IPS-15b (cell line): ENCODE data around the gene PRPF6.

Experiments used
- H3K27me3 ChIP-seq: one replicate; pipeline ENCODE4 v1.6.1; 2013; ENCODE audit warnings: low read length; ENCODE audit not compliant: control insufficient read depth, insufficient read depth
- H3K36me3 ChIP-seq: one replicate; pipeline ENCODE4 v1.6.1; 2013; ENCODE audit warnings: low read length; ENCODE audit not compliant: control insufficient read depth, insufficient read depth
- H3K4me1 ChIP-seq: one replicate; pipeline ENCODE4 v1.6.1; 2013; ENCODE audit warnings: mild to moderate bottlenecking, low read length; ENCODE audit not compliant: control insufficient read depth, insufficient read depth
- H3K4me3 ChIP-seq: one replicate; pipeline ENCODE4 v1.5.1; 2013; ENCODE audit warnings: low read depth, low read length
- H3K9ac ChIP-seq: one replicate; pipeline ENCODE4 v1.6.1; 2013; ENCODE audit warnings: low read depth, mild to moderate bottlenecking, low read length
- H3K9me3 ChIP-seq: one replicate; pipeline ENCODE4 v1.6.1; 2013; ENCODE audit warnings: mild to moderate bottlenecking, low read length; ENCODE audit not compliant: control insufficient read depth, insufficient read depth

The PRPF6 gene

DNA sequence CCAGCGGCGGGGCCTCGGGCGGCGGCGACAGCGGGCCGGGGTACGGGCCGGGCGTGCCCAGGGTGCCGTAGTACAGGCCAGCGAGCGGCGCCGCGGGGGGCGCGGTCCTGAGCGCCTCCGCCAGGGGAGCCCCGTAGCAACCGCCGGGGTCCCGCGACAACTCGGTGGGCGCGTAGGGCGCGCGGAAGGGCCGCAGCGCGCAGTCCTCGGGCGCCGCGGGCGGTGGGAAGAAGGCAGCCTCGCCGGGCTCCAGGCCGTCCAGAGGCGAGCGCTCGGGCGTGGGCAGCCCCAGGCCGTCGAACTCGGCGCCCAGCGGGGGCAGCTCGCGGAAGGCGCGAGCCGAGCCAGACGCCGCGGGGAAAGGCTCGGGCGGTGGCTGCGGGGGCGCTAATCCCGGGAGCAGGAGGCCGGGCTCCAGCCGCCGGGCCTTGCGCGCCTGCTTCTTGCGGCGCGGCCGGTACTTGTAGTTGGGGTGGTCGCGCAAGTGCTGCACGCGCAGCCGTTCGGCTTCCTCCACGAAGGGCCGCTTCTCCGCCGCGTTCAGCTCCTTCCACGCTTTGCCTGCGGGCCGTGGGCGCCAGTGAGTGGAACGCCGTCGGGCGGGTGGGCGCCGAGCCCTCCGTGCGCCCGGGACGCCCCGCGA lies 67.6 kb downstream of the PRPF6 start:
- Histone ChIP-seq H3K4me3 (peak overlapping the region; percentile 30), H3K9me3 (no peaks in the 10 kb centered on the region), H3K36me3 (no peaks in the 10 kb centered on the region), H3K27me3 (peaks cover 59% of the 10 kb centered on the region), H3K9ac (no peak overlapping the region), H3K4me1 (no peaks in the 10 kb centered on the region)

DNA sequence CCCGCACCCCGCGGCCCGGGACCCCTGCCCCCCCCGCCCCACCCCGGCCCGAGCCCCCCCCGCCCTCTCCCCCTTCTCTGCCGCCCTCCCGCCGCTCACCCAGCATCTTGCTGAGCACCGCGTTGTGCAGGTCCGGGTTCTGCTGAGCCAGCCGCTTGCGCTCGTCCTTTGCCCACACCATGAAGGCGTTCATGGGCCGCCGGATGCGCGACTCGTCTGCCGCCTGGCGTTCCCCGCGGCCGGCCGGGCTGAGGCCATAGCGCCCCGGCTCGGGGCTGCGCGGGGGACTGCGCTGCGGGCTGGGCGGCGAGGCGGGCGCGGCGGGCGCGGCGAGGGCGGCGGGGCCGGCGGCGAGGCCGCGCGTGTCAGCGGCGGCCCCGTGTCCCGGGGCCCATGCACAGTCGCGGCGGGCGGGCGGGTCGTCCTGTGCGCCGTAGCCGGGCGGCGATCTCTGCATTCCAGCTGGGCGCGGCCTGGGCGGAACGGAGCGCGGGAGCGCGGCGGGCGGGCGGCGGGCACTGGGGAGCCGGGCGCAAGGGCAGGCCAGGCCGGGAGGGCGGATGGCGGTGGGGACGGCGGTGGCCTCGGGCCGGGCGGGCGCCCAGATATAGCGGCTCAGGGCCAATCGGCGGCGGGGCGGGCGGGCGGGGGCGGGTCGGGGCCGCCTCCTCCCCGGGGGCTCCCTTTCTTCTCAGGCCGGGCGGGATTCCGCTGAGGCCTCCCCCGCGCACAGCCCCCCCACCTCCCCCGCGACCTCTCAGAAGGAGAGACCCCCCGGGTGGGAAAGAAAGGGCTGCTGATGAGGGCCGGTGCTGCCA lies 68.3 kb downstream of the PRPF6 start, which contains the start of gene SOX18:
TSS of gene SOX18 (minus strand) at position 580 of the 818 bp plus-strand sequence. CDS start at position 457, 123 bp downstream.
- no peaks in the 10 kb centered on the region for H3K9me3 ChIP-seq
- peak within 1 kb of the TSS; percentile 30 for H3K4me3 ChIP-seq
- no peaks in the 10 kb centered on the region for H3K36me3 ChIP-seq
- no peak within 1 kb of the TSS for H3K9ac ChIP-seq
- H3K4me1 ChIP-seq, result no peaks in the 10 kb centered on the region
- H3K27me3 ChIP-seq, result peaks cover 53% of the 10 kb centered on the region

DNA sequence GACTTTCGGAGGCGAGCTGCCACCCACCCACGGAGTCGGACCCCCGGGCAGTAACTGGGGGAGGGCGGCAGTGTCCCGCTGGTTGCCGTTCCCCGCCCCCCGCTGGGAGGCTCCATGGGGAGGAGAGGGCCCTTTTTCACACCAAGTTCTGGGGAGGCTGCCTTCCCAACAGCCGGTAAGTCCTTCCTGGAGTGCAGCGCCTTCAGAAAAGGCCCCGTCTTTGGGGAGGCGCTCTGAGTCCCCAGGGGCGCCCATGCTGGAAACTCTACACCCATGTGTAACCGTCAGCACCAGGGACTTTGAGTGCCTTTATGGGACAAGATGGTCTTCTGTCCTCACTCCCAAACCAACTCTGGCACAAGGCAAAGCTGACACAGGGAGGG lies 68.9 kb downstream of the PRPF6 start:
- no peaks in the 10 kb centered on the region for H3K36me3 ChIP-seq
- H3K27me3 ChIP-seq, result peaks cover 50% of the 10 kb centered on the region
- no peak overlapping the region for H3K9ac ChIP-seq
- H3K9me3 ChIP-seq, result no peaks in the 10 kb centered on the region
- H3K4me3 ChIP-seq, result peak overlapping the region; percentile 8
- H3K4me1 ChIP-seq, result no peaks in the 10 kb centered on the region

DNA sequence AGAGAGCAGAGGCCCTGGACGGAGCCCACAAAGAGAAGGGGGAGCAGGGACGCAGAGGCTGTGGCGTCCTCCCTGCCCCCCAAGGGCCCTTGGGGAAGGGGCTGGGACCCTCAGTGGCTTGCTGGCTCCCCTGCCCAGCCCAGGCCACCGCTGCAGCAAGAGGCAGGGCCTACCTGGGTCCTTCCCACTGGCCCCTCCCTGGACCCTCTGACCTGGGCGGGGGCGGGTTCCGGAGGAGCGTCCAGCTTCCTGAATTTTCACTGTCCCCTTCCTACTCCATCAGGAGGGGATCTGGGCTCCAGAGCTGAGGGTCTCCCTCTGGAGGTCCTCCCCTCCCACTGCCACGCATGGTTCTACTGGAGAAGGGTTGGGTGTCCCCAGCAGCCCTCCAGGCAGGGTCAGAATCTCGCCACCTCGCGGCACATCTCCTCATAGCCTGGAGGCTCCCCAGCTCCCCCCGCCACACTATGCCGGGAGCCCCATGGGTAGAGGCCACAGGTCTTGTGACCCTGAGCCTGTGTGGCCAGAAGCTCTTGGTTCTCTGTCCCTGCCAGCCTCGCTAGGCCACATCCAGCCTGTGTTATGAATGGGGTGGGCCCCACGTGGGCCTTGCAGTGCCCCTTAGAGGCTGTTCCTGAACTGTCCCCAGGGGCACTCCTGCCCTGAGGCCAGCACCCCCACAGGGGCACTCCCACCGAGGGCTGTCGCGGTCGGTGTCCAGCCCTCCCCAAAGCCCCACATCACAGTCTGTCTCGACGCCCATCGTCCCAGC lies 69.5 kb downstream of the PRPF6 start:
- Histone ChIP-seq H3K9ac (no peak overlapping the region), H3K36me3 (no peaks in the 10 kb centered on the region), H3K9me3 (no peaks in the 10 kb centered on the region), H3K4me1 (no peaks in the 10 kb centered on the region), H3K4me3 (peak overlapping the region; percentile 8), H3K27me3 (peaks cover 47% of the 10 kb centered on the region)

DNA sequence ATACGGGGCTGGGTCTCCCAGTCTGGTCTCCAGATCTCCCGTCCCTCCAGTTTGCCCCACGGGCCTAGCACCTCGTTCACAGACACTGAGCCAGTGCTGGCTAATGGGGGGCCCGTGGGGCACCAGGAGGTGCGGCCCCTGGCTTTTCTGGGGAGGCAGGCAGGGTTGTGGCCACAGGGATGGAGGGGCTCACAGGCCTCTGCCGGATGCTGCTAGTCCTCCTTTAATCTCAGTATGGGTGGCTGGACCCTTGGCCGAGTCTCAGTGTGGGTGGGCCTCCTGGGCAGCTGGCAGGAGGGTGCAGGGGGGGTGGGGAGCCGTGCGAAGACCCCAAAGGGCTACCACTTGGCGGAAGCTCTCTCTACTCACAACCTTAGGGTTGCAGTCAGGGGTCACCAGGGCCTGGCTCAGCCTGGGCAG lies 70.1 kb downstream of the PRPF6 start:
- Histone ChIP-seq H3K36me3 (no peaks in the 10 kb centered on the region), H3K27me3 (peaks cover 41% of the 10 kb centered on the region), H3K9me3 (no peaks in the 10 kb centered on the region), H3K4me3 (no peak overlapping the region), H3K4me1 (no peaks in the 10 kb centered on the region), H3K9ac (no peak overlapping the region)

DNA sequence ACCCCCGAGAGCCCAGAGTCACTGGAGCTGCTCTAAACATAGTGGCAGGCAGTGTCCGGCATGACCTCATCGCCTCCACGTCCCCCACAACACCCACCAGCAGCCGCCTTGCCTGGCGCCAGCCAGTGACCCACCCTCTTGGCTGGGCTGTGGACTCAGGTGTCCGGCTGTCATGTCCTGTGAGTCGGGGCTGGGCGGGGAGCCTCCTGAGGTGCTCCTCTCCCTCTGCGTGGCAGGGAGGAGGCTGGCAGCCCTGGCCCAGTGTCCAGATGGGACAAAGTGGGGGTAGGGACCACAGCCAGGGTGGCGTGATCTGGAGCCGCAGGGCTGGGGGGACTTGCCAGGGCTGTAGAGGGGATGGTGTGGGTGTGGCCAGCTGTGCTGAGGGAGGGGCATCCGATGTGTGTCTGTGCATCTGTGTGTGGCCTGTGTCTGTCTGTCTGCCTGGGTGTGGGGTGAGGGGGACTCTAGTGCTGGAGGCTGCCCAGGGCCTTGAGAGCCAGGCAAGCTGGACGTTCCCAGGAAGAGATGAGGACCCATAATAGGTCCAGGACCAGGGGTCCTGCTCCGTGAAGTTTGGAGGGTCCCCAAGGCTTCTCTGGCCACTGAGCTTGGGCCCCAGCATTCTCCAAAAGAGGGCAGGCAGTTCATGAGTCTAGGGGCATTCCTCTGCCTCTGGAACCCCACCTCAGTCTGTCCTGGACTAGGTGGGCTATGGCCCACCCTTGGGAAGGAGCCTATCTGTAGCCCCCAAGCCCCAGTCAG lies 70.8 kb downstream of the PRPF6 start:
- Histone ChIP-seq H3K4me1 (no peaks in the 10 kb centered on the region), H3K4me3 (no peak overlapping the region), H3K9ac (no peak overlapping the region), H3K27me3 (peaks cover 34% of the 10 kb centered on the region), H3K36me3 (no peaks in the 10 kb centered on the region), H3K9me3 (no peaks in the 10 kb centered on the region)

DNA sequence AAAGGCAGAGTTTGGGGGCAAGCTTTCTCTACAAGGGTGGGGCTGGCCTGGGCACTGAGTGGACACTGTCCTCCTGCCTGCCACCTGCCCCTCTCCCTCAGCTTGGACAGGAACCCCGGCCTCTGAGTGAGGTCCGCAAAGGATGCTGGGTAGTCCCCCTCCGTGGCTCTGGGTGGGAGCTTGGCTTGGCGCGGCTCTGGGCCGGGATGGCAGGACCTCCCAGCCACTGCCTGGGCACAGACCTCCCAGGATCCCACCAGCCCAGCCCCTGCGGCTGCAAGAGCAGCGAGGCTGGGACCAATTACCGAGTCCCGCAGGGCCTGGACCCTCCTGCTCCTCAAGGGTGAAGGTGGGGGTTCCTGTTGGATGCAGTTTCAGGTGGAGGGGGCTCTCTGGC lies 71.4 kb downstream of the PRPF6 start:
- no peak overlapping the region for H3K4me3 ChIP-seq
- peaks cover 5% of the 10 kb centered on the region for H3K4me1 ChIP-seq
- H3K9ac ChIP-seq, result no peak overlapping the region
- no peaks in the 10 kb centered on the region for H3K9me3 ChIP-seq
- peaks cover 30% of the 10 kb centered on the region for H3K27me3 ChIP-seq
- no peaks in the 10 kb centered on the region for H3K36me3 ChIP-seq

DNA sequence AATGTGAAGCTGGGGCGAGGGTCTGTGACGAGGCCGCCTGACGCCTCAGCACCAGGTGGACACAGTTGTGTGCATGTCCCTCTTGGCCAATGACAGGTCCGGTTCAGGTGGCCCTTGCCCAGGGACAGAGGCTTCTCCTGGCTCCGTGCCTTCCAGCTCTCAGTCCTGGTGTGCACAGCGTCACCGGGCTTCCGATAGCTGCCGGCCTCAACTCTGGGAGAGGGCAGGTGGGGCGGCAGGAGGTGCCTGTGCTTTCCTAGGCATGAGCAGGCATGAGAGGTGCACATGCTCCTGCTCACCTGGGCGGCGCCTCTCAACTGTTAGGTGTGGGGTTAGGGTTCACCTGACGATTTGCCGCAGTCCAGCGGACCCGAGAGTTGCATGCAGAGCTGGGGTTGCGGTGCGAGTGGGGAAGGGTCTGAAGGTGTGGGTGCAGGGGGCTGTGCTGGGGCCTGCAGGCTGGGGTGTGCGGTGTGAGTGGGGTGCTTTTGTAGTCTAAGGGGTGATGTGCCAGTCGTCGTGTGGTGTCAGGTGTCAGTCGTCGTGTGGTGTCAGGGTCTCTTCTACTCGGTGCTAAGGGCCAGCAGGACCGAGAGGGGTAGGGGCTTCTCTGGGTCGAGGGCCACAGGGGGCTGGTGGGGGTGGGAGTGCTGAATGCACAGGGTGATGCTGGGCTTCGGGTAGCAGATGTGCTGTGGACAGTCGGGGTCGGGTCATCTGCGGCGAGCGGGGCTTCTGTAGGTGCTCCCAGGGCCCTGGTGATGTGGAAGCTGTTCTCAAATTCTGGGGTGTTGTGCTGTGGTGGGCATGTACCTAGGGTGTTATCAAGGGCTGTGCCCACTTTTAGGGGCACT lies 72.3 kb downstream of the PRPF6 start:
- H3K4me1 ChIP-seq, result peaks cover 6% of the 10 kb centered on the region
- no peak overlapping the region for H3K4me3 ChIP-seq
- H3K36me3 ChIP-seq, result no peaks in the 10 kb centered on the region
- no peaks in the 10 kb centered on the region for H3K9me3 ChIP-seq
- no peak overlapping the region for H3K9ac ChIP-seq
- peaks cover 21% of the 10 kb centered on the region for H3K27me3 ChIP-seq

DNA sequence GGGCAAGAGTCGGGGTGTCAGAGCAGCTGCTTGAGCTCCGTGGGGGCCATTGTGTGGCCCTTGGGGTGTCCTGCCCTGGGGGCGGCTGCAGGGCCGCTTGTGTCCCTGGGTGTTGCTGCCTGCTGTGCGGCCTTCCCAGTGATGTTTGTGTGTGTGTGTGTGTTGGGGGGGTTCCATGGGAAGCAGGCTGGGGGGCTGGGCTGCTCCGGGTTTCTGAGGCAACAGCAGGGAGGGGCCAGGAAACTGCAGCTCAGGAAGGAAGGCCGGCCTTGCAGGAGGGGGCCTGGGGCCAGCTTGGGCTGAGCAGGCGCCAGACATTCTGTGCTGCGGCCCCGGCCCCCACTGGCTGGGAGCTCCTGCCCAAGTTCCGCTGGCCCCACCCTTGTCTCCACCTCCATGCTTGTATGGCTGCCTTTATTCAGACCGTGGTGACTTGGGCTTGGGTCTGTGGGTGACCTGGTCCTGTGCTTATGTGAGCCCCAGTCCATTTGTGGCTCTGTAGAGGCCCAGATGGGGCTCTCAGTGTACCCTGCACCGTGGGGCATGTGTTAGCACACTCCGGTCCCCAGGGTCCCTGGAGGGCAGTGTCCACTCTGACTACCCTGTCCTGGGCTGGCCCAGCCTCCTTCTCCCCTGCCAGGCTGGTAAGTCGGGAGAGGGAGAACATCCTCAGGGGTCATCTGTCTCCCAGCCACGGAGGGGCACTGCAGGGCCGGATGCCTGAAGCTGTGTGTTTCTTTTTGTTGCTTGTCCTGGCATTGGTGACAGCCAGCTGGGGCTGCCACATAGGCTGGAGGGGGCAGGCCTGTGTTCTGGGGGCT lies 73.1 kb downstream of the PRPF6 start:
- peaks cover 16% of the 10 kb centered on the region for H3K27me3 ChIP-seq
- no peak overlapping the region for H3K9ac ChIP-seq
- H3K4me3 ChIP-seq, result no peak overlapping the region
- H3K9me3 ChIP-seq, result no peaks in the 10 kb centered on the region
- H3K36me3 ChIP-seq, result no peaks in the 10 kb centered on the region
- peaks cover 6% of the 10 kb centered on the region for H3K4me1 ChIP-seq

DNA sequence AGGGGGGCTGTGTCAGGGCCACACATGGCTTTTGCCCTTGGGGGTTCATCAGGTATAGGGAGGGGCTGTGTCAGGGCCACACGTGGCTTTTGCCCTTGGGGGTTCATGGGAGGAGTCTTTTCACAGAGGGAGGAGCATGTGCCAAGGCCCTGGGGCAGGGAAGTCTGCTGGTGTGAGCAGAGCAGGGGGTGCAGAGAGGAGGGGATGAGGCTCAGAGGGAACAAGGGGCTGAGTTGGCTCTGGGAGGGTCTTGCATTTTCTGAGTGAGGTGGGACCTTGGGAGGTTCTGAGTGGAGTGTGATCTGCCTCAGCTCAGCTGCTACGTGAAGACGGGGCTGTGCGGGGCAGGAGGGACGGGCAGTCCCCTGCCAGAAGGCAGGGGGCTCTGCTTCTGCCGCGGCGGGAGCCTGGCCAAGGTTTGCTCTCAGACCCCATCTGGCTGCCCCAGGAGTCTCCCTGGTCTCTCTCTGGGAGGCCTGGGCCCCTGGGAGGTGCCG lies 74.5 kb downstream of the PRPF6 start:
- Histone ChIP-seq H3K27me3 (peaks cover 9% of the 10 kb centered on the region), H3K9me3 (no peaks in the 10 kb centered on the region), H3K9ac (no peak overlapping the region), H3K36me3 (no peaks in the 10 kb centered on the region), H3K4me3 (no peak overlapping the region), H3K4me1 (peaks cover 6% of the 10 kb centered on the region)
